Esophagus (tissue), 2 donors: Measurements from ENCODE around the gene SEPTIN5. TPM values are rescaled to one million over a fixed set of nuclear protein-coding genes. Genes with fewer than 3 reads are reported as not detected.

Experiments
- H3K27ac ChIP-seq, 2 donors: one replicate each; pipeline ENCODE4 v1.5.1; 2013; ENCODE audit warnings: low read depth in 2 of 2, mild to moderate bottlenecking in 2 of 2, inconsistent platforms in 1 of 2, low read length in 1 of 2, moderate library complexity in 1 of 2
- H3K27me3 ChIP-seq, 2 donors: one replicate each; pipeline ENCODE4 v1.6.1; 2013; ENCODE audit warnings: low read length in 2 of 2, control low read depth in 1 of 2, mild to moderate bottlenecking in 1 of 2; ENCODE audit not compliant: insufficient read depth in 2 of 2, control insufficient read depth in 1 of 2
- H3K36me3 ChIP-seq, 2 donors: one replicate each; pipeline ENCODE4 v1.6.1; 2013; ENCODE audit warnings: low read length in 1 of 2; ENCODE audit not compliant: control insufficient read depth in 2 of 2, insufficient read depth in 2 of 2
- H3K4me1 ChIP-seq, 2 donors: one replicate each; pipeline ENCODE4 v1.6.1; 2013; ENCODE audit warnings: low read length in 1 of 2; ENCODE audit not compliant: control insufficient read depth in 2 of 2, insufficient read depth in 2 of 2
- H3K4me3 ChIP-seq, 2 donors: one replicate each; pipeline ENCODE4 v1.5.1; 2013; ENCODE audit warnings: low read length in 2 of 2, mild to moderate bottlenecking in 2 of 2, low read depth in 1 of 2, moderate library complexity in 1 of 2
- H3K9me3 ChIP-seq, 2 donors: one replicate each; pipeline ENCODE4 v1.6.1; 2013; ENCODE audit warnings: mild to moderate bottlenecking in 2 of 2, low read depth in 1 of 2, low read length in 1 of 2, moderate library complexity in 1 of 2; ENCODE audit not compliant: control insufficient read depth in 2 of 2, insufficient read depth in 1 of 2
- WGBS, 2 donors: extraction: QIAGEN DNeasy Blood & Tissue Kit; methylation state at CpG; one replicate each; pipeline ENCODE4 v1.1.7; 2013; 5-methylcytosine and 5-hydroxymethylcytosine counted together
- polyA plus RNA-seq, 2 donors: library from polyadenylated mRNA; stranded (reverse); fragments of 200-250 nt; gene quantifications; one replicate each; pipeline ENCODE4 v1.2.3, GENCODE V29; 2013
- donor health status: healthy with polysubstance abuse.
- donor health status: Bipolar disorder and iron deficiency.

The SEPTIN5 gene
- polyA plus RNA-seq, 2 donors, result 40.8 to 51.8 TPM

DNA sequence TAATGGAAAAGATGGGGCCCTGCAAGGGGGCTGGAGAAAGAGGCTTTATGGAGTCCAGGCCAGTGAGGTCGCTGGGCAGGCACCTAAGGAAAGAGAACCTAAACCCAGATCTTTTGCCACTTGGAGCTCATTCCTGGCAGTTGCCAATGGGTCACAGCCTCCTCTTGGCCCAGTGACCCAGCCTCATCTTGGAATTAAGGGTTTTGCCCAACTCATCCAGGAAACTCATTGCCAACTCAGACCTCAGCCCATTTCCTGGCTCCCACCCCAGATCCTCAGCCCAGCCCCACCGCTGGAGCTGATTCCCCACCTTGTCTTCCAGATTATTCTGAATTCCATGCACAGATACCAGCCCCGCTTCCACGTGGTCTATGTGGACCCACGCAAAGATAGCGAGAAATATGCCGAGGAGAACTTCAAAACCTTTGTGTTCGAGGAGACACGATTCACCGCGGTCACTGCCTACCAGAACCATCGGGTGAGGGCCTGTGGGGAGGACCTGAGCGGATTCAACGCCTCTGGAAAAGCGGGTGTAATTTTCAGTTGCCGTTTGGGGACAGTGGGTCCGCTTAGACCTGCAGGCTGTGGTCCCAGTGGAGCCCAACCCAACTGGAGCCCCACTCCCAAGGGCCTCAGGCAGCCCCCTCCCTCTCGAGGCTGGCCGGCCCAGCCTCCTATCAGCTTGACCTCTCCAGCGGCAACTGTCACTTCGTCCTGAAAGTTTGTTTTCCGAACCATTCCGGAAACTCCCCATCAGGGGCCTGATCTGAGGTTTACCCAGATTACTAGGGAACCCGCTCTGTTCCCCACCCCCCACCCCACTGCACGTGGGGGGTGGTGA, 50.6 kb downstream of the SEPTIN5 start:
- Histone ChIP-seq H3K4me1 (peaks cover 7 to 14% of the 10 kb centered on the region in 2 donors), H3K27me3 (peaks cover 0 to 14% of the 10 kb centered on the region in 2 donors), H3K27ac (no peak overlapping the region)

DNA sequence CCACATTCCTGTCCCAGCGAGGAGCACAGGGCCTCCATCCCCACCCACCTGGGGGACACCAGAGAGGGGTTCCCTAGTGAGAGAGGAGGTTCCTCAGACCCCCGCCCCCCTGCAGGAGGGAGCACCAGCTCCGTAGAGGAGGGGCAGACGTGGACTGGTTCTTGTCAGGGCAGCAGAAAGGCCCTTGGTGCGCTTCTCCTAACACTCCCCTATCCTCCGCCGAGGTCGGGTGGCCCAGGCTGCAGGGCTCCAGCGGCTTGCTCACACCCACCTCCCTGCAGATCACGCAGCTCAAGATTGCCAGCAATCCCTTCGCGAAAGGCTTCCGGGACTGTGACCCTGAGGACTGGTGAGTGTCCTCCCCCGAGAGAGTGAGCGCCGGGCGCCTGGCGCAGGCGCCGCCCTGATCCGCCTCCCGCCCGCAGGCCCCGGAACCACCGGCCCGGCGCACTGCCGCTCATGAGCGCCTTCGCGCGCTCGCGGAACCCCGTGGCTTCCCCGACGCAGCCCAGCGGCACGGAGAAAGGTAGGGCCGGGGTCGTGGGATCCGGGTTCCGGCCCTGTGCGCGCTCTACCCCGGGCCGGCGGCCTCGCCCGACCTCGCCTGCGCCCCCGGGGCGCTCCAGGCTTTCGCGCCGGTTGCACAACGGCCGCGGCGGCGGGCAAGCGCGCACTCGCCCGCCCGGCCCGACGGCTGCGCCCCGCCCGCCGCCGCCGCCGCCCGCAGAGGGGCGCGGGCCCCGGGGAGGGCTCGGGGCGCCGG, 51.4 kb downstream of the SEPTIN5 start:
- Histone ChIP-seq H3K9me3 (no peaks in the 10 kb centered on the region), H3K4me3 (peak overlapping the region; percentile 46 to 49), H3K27ac (peak overlapping the region; percentile 26 to 38), H3K36me3 (no peaks in the 10 kb centered on the region), H3K4me1 (peaks cover 7 to 14% of the 10 kb centered on the region in 2 donors), H3K27me3 (peaks cover 0 to 18% of the 10 kb centered on the region in 2 donors)
- 5 to 7% methylated on average over 63 to 83 of the region's 83 CpGs for WGBS, 2 donors

More for the DNA sequence above, 50.6 kb downstream of the SEPTIN5 start:
- H3K36me3 ChIP-seq, result no peaks in the 10 kb centered on the region
- WGBS, 2 donors, result 64 to 75% methylated on average over 25 of the region's 25 CpGs
- H3K9me3 ChIP-seq, result no peaks in the 10 kb centered on the region
- H3K4me3 ChIP-seq, result no peak overlapping the region

DNA sequence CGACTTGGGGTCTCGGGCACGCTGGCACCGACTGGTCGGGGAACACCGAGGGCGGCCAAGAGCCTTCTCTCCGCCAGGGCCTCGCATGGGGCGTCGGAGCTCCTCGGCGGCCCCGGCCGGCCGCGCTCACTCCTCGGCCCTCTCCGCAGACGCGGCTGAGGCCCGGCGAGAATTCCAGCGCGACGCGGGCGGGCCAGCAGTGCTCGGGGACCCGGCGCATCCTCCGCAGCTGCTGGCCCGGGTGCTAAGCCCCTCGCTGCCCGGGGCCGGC, 51.9 kb downstream of the SEPTIN5 start:
- Histone ChIP-seq H3K4me1 (peaks cover 3 to 12% of the 10 kb centered on the region in 2 donors), H3K4me3 (peak overlapping the region; percentile 46 to 49), H3K36me3 (no peaks in the 10 kb centered on the region), H3K27ac (peak overlapping the region; percentile 26 to 38), H3K27me3 (peaks cover 0 to 16% of the 10 kb centered on the region in 2 donors), H3K9me3 (no peaks in the 10 kb centered on the region)
- 2% methylated on average over 31 to 36 of the region's 36 CpGs for WGBS, 2 donors

DNA sequence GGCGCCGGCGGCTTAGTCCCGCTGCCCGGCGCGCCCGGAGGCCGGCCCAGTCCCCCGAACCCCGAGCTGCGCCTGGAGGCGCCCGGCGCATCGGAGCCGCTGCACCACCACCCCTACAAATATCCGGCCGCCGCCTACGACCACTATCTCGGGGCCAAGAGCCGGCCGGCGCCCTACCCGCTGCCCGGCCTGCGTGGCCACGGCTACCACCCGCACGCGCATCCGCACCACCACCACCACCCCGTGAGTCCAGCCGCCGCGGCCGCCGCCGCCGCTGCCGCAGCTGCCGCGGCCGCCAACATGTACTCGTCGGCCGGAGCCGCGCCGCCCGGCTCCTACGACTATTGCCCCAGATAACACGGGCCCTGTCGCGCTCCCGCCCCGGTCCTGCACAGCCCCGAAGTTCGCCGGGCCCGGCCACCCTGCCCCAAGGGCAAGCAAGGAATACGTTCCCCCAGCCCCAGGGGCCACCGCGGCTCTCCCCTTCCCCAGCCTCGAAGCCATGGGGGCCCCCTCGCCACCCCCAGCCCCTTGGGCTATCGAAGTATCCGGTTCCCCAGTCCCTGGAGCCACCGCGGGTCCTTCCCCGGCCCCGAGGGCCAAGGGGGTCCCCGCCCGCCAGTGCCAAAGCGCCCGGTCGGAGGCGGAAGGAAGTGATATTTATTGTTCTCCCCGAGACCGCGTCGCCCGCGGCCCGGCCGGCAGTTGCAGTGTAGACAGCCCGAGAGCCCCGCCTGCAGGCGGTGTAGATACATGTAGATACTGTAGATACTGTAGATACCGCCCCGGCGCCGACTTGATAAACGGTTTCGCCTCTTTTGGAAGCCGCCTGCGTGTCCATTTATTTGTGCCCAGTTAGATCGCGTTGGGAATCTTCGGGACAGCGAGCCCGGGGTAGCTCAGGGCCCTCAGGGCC, 52.5 kb downstream of the SEPTIN5 start:
- Histone ChIP-seq H3K27me3 (peaks cover 0 to 16% of the 10 kb centered on the region in 2 donors), H3K4me3 (peak overlapping the region; percentile 46 to 49), H3K9me3 (no peaks in the 10 kb centered on the region), H3K27ac (peak overlapping the region; percentile 20 to 38), H3K4me1 (peaks cover 2 to 11% of the 10 kb centered on the region in 2 donors), H3K36me3 (no peaks in the 10 kb centered on the region)
- WGBS, 2 donors, result 6 to 10% methylated on average over 78 to 103 of the region's 103 CpGs

DNA sequence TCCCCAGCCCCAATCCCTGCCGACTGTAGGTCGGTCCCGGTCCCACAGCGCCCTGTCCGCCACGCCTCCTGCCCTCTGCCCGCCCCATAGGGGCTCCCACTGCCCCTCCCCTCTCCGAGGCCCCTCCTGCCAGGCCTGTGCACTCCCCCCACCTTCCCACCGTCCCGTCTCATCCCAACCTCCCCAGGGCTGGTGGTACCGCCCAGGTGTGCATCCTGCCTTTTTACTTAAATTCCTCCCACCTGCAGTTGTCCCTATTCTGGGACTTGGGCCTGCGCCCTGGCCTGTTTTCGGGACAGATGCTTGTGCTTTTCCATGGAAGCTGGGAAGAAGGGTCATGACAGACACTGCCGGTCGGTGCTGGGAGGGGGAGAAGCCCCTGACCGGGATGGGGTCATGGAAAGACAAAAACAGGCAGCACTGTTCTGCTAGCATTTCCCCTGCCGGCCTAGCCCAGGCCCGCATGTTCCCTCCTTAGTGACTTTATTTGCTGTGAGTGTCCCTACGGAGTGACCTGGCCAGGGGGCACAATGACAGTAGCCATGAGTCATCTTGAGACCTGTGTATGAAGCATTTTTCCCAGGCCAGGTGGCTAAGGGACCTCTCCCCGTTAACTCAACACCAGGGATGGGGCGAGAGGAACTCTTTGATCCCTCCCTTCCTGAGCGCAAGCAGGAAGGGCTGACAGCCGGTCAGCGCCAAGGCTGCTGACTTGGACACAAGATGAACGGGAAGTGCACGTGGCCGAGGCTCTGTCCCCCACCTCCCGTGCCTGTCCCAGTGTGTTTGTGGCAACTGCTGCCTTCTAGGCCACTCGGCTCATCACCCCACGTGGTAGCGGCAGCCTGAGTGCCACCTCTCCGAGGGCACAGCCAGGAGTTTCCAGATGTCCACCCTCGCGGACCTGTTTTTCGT, 53.4 kb downstream of the SEPTIN5 start:
- H3K4me1 ChIP-seq, result peaks cover 1 to 11% of the 10 kb centered on the region in 2 donors
- peak overlapping the region; percentile 46 to 49 for H3K4me3 ChIP-seq
- peaks cover 0 to 16% of the 10 kb centered on the region in 2 donors for H3K27me3 ChIP-seq
- H3K9me3 ChIP-seq, result no peaks in the 10 kb centered on the region
- H3K36me3 ChIP-seq, result no peaks in the 10 kb centered on the region
- H3K27ac ChIP-seq, result no peak overlapping the region
- WGBS, 2 donors, result 36 to 45% methylated on average over 35 of the region's 35 CpGs

- Histone ChIP-seq H3K27me3 (peaks cover 0 to 13% of the 10 kb centered on the region in 2 donors), H3K9me3 (no peaks in the 10 kb centered on the region), H3K27ac (no peak overlapping the region), H3K4me1 (peaks cover 0 to 11% of the 10 kb centered on the region in 2 donors), H3K4me3 (no peak overlapping the region), H3K36me3 (no peaks in the 10 kb centered on the region)
- WGBS, 2 donors, result 92% methylated on average over 12 of the region's 12 CpGs
Observed at GRCh38 chr22:19769393-19769715, 55.1 kb downstream of the SEPTIN5 start.

DNA sequence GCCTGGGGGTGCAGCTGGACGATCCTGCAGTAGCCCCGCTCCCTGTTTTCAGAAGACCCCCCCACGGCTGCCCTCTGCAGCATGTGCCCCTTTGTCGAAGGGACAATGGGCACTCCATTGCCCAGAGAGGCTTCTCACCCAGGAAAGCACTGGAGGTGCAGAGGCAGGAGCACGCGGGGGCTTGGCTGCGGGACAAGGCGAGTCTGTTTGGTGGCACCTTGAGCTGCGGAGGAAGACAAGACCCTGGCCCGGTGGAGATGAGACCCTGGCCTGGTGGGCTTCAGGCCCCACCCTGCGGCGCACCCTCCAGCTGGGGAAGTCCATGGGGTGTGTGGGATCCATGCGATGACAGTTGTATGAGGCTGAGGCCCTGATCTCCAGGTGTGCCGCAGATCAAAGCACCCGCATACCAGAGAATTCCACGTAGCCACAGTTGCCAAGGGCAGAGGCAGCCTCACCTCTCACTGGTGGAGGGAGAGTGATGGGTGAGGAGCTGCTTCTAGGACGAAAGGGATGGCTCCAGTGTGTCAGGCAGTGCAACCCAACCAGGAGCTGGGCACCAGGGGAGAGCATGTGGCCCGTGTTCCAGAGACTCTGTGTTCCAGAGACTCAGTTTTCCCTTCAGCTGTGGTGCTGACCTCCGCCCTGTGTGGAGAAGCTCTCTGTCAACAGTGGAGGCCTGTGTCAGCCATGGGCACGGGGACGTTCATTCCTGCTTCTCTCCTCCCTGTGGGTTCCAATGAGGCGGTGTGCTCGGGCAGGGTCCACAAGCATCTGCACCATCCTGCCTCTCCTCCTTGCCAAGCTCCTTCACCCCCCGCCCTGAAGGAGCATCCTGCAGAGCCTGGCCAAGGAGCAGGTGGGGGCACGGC, 56.3 kb downstream of the SEPTIN5 start:
- H3K27me3 ChIP-seq, result peaks cover 0 to 9% of the 10 kb centered on the region in 2 donors
- WGBS, 2 donors, result 75 to 76% methylated on average over 25 of the region's 25 CpGs

DNA sequence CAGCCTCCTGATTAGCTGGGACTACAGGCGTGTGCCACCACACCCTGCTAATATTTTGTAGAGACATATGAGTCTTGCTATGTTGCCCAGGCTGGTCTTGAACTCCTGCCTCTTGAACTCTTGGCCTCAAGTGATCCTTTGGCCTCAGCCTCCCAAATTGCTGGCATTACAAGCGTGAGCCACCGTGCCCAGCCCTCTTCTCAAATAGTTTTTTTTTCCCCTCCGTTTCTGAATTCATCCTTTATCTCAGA, 58.0 kb downstream of the SEPTIN5 start:
- WGBS, 2 donors, result 59 to 76% methylated on average over 4 of the region's 4 CpGs
- no peak overlapping the region for H3K4me3 ChIP-seq
- no peaks in the 10 kb centered on the region for H3K36me3 ChIP-seq
- no peaks in the 10 kb centered on the region for H3K9me3 ChIP-seq
- H3K27ac ChIP-seq, result no peak overlapping the region
- H3K4me1 ChIP-seq, result peaks cover 0 to 9% of the 10 kb centered on the region in 2 donors
- H3K27me3 ChIP-seq, result peaks cover 0 to 7% of the 10 kb centered on the region in 2 donors

More for the DNA sequence above, 56.3 kb downstream of the SEPTIN5 start:
- no peaks in the 10 kb centered on the region for H3K9me3 ChIP-seq
- no peak overlapping the region for H3K4me3 ChIP-seq
- H3K36me3 ChIP-seq, result no peaks in the 10 kb centered on the region
- peaks cover 0 to 7% of the 10 kb centered on the region in 2 donors for H3K4me1 ChIP-seq
- no peak overlapping the region for H3K27ac ChIP-seq
